GM18868 (cell line): Measurements from ENCODE around the gene ODC1.

Experiments
- ATAC-seq: cut with Tn5 transposase; IDR thresholded peaks from one replicate; pipeline ENCODE4 v1.9.1; 2021; ENCODE audit warnings: mild to moderate bottlenecking, moderate library complexity; ENCODE audit not compliant: unreplicated experiment

ODC1 gene

GRCh38 chr2:10419553-10420257, 28.4 kb downstream of the ODC1 start:
- ATAC-seq = no peak

GRCh38 chr2:10417551-10418335, 30.4 kb downstream of the ODC1 start:
- no peak for ATAC-seq

GRCh38 chr2:10415640-10416039, 32.5 kb downstream of the ODC1 start:
- ATAC-seq = no peak

GRCh38 chr2:10415048-10415447, 33.1 kb downstream of the ODC1 start:
- ATAC-seq = no peak

- no peak for ATAC-seq
Measured at GRCh38 chr2:10414591-10414990, 33.5 kb downstream of the ODC1 start.

GRCh38 chr2:10413991-10414451, 34.1 kb downstream of the ODC1 start:
- peak; percentile 47 for ATAC-seq

GRCh38 chr2:10413503-10413902, 34.6 kb downstream of the ODC1 start:
- no peak for ATAC-seq

GRCh38 chr2:10412380-10412779, 35.7 kb downstream of the ODC1 start:
- peak; percentile 35 for ATAC-seq

- no peak for ATAC-seq
Measured at GRCh38 chr2:10411557-10411956, 36.6 kb downstream of the ODC1 start.

- ATAC-seq = no peak
Measured at GRCh38 chr2:10410823-10411437, 37.2 kb downstream of the ODC1 start.

GRCh38 chr2:10410001-10410822, 37.9 kb downstream of the ODC1 start:
- ATAC-seq = peak; percentile 62

- ATAC-seq = peak; percentile 42
Measured at GRCh38 chr2:10408649-10409579, 39.2 kb downstream of the ODC1 start.

- ATAC-seq = peak; percentile 39
Measured at GRCh38 chr2:10407841-10408648, 40.1 kb downstream of the ODC1 start.

- no peak for ATAC-seq
Measured at GRCh38 chr2:10407432-10407831, 40.7 kb downstream of the ODC1 start.

- ATAC-seq = no peak
Measured at GRCh38 chr2:10406491-10407188, 41.5 kb downstream of the ODC1 start.

- no peak for ATAC-seq
Measured at GRCh38 chr2:10406016-10406415, 42.1 kb downstream of the ODC1 start.

- ATAC-seq = no peak
Measured at GRCh38 chr2:10405448-10405847, 42.7 kb downstream of the ODC1 start.
